Measurements from ENCODE around the gene GPR35.

The GPR35 gene, protein sequence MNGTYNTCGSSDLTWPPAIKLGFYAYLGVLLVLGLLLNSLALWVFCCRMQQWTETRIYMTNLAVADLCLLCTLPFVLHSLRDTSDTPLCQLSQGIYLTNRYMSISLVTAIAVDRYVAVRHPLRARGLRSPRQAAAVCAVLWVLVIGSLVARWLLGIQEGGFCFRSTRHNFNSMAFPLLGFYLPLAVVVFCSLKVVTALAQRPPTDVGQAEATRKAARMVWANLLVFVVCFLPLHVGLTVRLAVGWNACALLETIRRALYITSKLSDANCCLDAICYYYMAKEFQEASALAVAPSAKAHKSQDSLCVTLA

DNA sequence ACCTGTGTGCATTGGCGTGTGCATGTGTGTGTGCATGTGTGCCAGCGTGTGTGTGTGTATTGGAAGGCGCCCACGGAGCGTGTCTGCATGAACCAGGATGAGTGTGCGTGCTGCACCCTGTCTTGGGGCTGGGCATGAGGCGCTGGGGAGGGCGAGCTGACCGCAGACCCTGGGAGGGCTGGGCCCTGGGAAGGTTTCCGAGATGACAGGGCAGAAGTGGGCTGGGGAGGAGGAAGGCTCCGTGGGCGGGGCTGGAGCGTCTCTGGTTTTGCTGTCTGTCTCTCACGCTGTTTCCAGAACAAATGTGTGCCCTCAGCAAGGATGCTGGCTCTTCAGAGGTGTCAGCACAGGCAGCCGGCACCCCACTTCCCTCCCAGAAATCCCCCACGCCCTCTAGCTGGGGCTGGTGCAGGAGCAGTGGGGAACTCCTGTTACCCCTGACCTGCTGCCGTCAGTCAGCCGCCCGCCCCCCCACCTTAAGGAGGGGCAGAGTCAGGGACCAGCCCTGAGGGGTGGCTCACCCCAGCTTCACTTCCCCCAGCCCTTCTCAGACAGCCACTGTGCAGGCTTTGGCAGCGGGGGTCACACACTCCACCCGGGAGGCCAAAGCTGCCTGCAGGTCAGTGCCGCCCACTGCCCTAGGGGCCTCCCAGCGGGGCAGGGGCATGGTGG is at the start of gene GPR35:
GPR35 (plus strand) TSS at position 531 of the 672 bp plus-strand sequence. CDS start 4,473 bp downstream, outside the sequence.
- H3K4me1 ChIP-seq (ENCODE audit: insufficient read depth, low read length, severe bottlenecking) = no peaks in the 10 kb centered on the region
- no peaks in the 10 kb centered on the region for H3K27me3 ChIP-seq (ENCODE audit: insufficient read depth, low read length)
- no peaks in the 10 kb centered on the region for H3K36me3 ChIP-seq (ENCODE audit: insufficient read depth, low read length)
- no peak for TF ChIP-seq EZH2 (IDR thresholded peaks at IDR 0.05; ENCODE audit: borderline replicate concordance, low read length)
- TF ChIP-seq, protein P1, sequence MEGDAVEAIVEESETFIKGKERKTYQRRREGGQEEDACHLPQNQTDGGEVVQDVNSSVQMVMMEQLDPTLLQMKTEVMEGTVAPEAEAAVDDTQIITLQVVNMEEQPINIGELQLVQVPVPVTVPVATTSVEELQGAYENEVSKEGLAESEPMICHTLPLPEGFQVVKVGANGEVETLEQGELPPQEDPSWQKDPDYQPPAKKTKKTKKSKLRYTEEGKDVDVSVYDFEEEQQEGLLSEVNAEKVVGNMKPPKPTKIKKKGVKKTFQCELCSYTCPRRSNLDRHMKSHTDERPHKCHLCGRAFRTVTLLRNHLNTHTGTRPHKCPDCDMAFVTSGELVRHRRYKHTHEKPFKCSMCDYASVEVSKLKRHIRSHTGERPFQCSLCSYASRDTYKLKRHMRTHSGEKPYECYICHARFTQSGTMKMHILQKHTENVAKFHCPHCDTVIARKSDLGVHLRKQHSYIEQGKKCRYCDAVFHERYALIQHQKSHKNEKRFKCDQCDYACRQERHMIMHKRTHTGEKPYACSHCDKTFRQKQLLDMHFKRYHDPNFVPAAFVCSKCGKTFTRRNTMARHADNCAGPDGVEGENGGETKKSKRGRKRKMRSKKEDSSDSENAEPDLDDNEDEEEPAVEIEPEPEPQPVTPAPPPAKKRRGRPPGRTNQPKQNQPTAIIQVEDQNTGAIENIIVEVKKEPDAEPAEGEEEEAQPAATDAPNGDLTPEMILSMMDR (IDR thresholded peaks at IDR 0.05; ENCODE audit: low read length) = no peak
- no peak within 1 kb of the TSS for H2AFZ ChIP-seq (ENCODE audit: low read length)
- no peaks in the 10 kb centered on the region for H3K79me2 ChIP-seq (ENCODE audit: insufficient read depth, low read length)
- no peaks in the 10 kb centered on the region for H3F3A ChIP-seq (ENCODE audit: insufficient read depth, low read length)
- H3K9me3 ChIP-seq (ENCODE audit: low read length) = no peaks in the 10 kb centered on the region
- H3K9ac ChIP-seq (ENCODE audit: low read length) = no peak within 1 kb of the TSS
- no peaks in the 10 kb centered on the region for H4K20me1 ChIP-seq (ENCODE audit: insufficient read depth, low read length)
- no peaks in the 10 kb centered on the region for H3K9me2 ChIP-seq (ENCODE audit: low read depth, low read length)
- no peak within 1 kb of the TSS for H3K4me3 ChIP-seq (ENCODE audit: low read depth, low read length, poor library complexity, severe bottlenecking)
- no peak within 1 kb of the TSS for H3K27ac ChIP-seq (ENCODE audit: low read depth, low read length, poor library complexity, severe bottlenecking)
- no peak within 1 kb of the TSS for H3K4me2 ChIP-seq (ENCODE audit: low read length)

DNA sequence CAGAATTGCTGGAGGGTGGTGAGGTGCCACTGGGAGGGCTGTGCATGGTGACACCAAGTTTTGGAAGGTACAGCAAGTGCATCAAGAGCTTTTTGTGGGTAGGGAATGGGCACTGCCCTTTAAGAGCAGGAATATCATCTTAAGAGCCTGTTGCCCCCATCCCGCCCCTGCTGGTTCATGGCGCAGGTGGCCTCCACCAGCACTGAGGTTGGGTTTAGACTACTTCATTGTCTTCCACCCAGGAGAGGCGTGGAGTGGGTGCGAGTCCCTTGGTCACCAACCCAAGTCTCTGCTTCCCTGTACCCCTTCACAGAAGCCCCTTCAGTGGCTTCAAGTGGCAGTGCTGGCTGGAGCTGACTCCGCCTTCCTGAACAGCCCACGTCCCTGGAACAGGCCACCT is 49.2 kb upstream of the GPR35 start:
- no peak overlapping the region for H3K4me2 ChIP-seq (ENCODE audit: low read length)
- no peaks in the 10 kb centered on the region for H4K20me1 ChIP-seq (ENCODE audit: insufficient read depth, low read length)
- H2AFZ ChIP-seq (ENCODE audit: low read length) = no peak overlapping the region
- H3F3A ChIP-seq (ENCODE audit: insufficient read depth, low read length) = no peaks in the 10 kb centered on the region
- peaks cover 25% of the 10 kb centered on the region for H3K4me1 ChIP-seq (ENCODE audit: insufficient read depth, low read length, severe bottlenecking)
- no peak overlapping the region for H3K4me3 ChIP-seq (ENCODE audit: low read depth, low read length, poor library complexity, severe bottlenecking)
- no peaks in the 10 kb centered on the region for H3K79me2 ChIP-seq (ENCODE audit: insufficient read depth, low read length)
- peaks cover 40% of the 10 kb centered on the region for H3K36me3 ChIP-seq (ENCODE audit: insufficient read depth, low read length)
- no peak for TF ChIP-seq EZH2 (IDR thresholded peaks at IDR 0.05; ENCODE audit: borderline replicate concordance, low read length)
- TF ChIP-seq, protein P1 (IDR thresholded peaks at IDR 0.05; ENCODE audit: low read length) = no peak
- no peaks in the 10 kb centered on the region for H3K9me2 ChIP-seq (ENCODE audit: low read depth, low read length)
- H3K9me3 ChIP-seq (ENCODE audit: low read length) = no peaks in the 10 kb centered on the region
- H3K27ac ChIP-seq (ENCODE audit: low read depth, low read length, poor library complexity, severe bottlenecking) = no peak overlapping the region
- H3K9ac ChIP-seq (ENCODE audit: low read length) = no peak overlapping the region
- no peaks in the 10 kb centered on the region for H3K27me3 ChIP-seq (ENCODE audit: insufficient read depth, low read length)

DNA sequence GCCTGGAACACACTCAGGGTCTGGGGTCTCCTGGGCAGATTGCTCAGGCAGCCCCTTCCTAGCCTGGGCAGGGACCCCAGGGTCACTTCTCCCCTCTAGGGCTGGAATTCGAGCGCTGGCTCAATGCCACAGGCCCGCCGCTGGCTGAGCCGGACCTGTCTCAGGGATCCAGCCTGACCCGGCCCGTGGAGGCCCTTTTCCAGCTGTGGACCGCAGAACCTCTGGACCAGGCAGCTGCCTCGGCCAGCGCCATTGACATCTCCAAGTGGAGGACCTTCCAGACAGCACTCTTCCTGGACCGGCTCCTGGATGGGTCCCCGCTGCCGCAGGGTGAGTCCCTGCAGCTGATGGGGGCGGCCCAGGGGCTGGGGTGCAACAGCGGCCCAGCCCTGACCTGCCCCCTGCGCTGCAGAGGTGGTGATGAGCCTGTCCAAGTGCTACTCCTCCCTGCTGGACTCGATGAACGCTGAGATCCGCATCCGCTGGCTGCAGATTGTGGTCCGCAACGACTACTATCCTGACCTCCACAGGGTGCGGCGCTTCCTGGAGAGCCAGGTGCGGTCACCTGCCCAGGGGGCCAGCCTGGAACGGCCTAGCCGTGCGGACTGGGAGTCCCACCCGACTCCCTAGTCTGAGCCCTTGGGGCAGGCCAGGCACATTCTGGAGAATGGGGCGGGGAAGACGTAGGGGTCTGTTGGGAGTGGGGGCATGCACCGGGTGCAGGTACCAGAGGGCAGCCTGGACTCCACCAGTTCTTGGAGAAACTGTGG is 48.7 kb upstream of the GPR35 start:
- TF ChIP-seq EZH2 (IDR thresholded peaks at IDR 0.05; ENCODE audit: borderline replicate concordance, low read length) = no peak
- TF ChIP-seq, protein P1 (IDR thresholded peaks at IDR 0.05; ENCODE audit: low read length) = no peak
- H3K9ac ChIP-seq (ENCODE audit: low read length) = no peak overlapping the region

More for the DNA sequence above, 48.7 kb upstream of the GPR35 start:
- H3K27me3 ChIP-seq (ENCODE audit: insufficient read depth, low read length) = no peaks in the 10 kb centered on the region
- no peak overlapping the region for H3K27ac ChIP-seq (ENCODE audit: low read depth, low read length, poor library complexity, severe bottlenecking)
- peaks cover 29% of the 10 kb centered on the region for H3K4me1 ChIP-seq (ENCODE audit: insufficient read depth, low read length, severe bottlenecking)
- H3K79me2 ChIP-seq (ENCODE audit: insufficient read depth, low read length) = no peaks in the 10 kb centered on the region
- H3K36me3 ChIP-seq (ENCODE audit: insufficient read depth, low read length) = peaks cover 40% of the 10 kb centered on the region
- no peaks in the 10 kb centered on the region for H4K20me1 ChIP-seq (ENCODE audit: insufficient read depth, low read length)
- H3K4me2 ChIP-seq (ENCODE audit: low read length) = no peak overlapping the region
- no peak overlapping the region for H3K4me3 ChIP-seq (ENCODE audit: low read depth, low read length, poor library complexity, severe bottlenecking)
- H3K9me2 ChIP-seq (ENCODE audit: low read depth, low read length) = no peaks in the 10 kb centered on the region
- no peaks in the 10 kb centered on the region for H3F3A ChIP-seq (ENCODE audit: insufficient read depth, low read length)
- H3K9me3 ChIP-seq (ENCODE audit: low read length) = no peaks in the 10 kb centered on the region
- no peak overlapping the region for H2AFZ ChIP-seq (ENCODE audit: low read length)
